Inflammatory macrophage (primary cell): ENCODE results near the gene ACOT6.
"Not testable (repeated sequence)": the region's sequence is repeated elsewhere in the genome, so short reads cannot be mapped to it uniquely, and the experiment has no call there.

Source experiments
- DNase-seq, 2 donors: peaks; one replicate each; pipeline ENCODE4 v3.0.0-alpha.2; 2020 to 2022
- total RNA-seq, 18 experiments: gene quantifications; one replicate each; lab custom pipeline; 2026; ENCODE audit warnings: mixed read lengths in 6 of 18, inconsistent platforms in 2 of 18; lab: John Stamatoyannopoulos, UW

Gene ACOT6
- 0 to 0.10 (median 0) reads per million in 18 experiments for total RNA-seq

- peak; percentile 68 to 83 for DNase-seq
These were observed at the start of gene ACOT6 for GRCh38 chr14:73612339-73613045. ACOT6 (plus strand) TSS chr14:73612517; CDS start chr14:73612572, 55 bp downstream.

- peak; percentile 52 to 76 for DNase-seq
These were observed 49.6 kb upstream of the ACOT6 start for GRCh38 chr14:73562696-73563095.

GRCh38 chr14:73566431-73566830 is 45.9 kb upstream of the ACOT6 start:
- not testable (repeated sequence) for DNase-seq

GRCh38 chr14:73566935-73567334 is 45.4 kb upstream of the ACOT6 start:
- DNase-seq: not testable (repeated sequence)

- no peak for DNase-seq
These were observed 45.0 kb upstream of the ACOT6 start for GRCh38 chr14:73567358-73567757.

GRCh38 chr14:73567951-73568885 is 44.1 kb upstream of the ACOT6 start:
- peak in 1 of 2 donors; percentile 38 for DNase-seq

GRCh38 chr14:73568886-73569184 is 43.5 kb upstream of the ACOT6 start:
- not testable (repeated sequence) for DNase-seq

GRCh38 chr14:73569185-73569958 is 42.9 kb upstream of the ACOT6 start, which contains the start of gene ACOT2:
ACOT2 (plus strand) TSS chr14:73569213; CDS start chr14:73569241, 28 bp downstream.
- peak; percentile 88 to 92 for DNase-seq

GRCh38 chr14:73570913-73571312 is 41.4 kb upstream of the ACOT6 start:
- peak; percentile 14 to 47 for DNase-seq

- DNase-seq: not testable (repeated sequence)
These were observed 39.3 kb upstream of the ACOT6 start for GRCh38 chr14:73573034-73573433.

GRCh38 chr14:73573740-73574139 is 38.6 kb upstream of the ACOT6 start:
- DNase-seq: not testable (repeated sequence)

GRCh38 chr14:73574251-73574650 is 38.1 kb upstream of the ACOT6 start:
- peak; percentile 43 to 74 for DNase-seq

GRCh38 chr14:73576391-73576790 is 35.9 kb upstream of the ACOT6 start:
- DNase-seq: no peak

- DNase-seq: not testable (repeated sequence)
These were observed 35.1 kb upstream of the ACOT6 start for GRCh38 chr14:73577214-73577613.

GRCh38 chr14:73582102-73582979 is 30.0 kb upstream of the ACOT6 start:
- peak; percentile 62 to 74 for DNase-seq

- DNase-seq: no peak
These were observed 23.6 kb upstream of the ACOT6 start for GRCh38 chr14:73588695-73589094.

GRCh38 chr14:73589116-73589515 is 23.2 kb upstream of the ACOT6 start:
- DNase-seq: no peak

GRCh38 chr14:73590673-73591004 is 21.7 kb upstream of the ACOT6 start:
- not testable (repeated sequence) for DNase-seq

GRCh38 chr14:73591690-73592449 is 20.4 kb upstream of the ACOT6 start, which contains the start of gene ACOT4:
ACOT4 (plus strand) TSS chr14:73591873; CDS start chr14:73591960, 87 bp downstream.
- peak; percentile 40 to 72 for DNase-seq

- DNase-seq: no peak
These were observed 17.8 kb upstream of the ACOT6 start for GRCh38 chr14:73594491-73594890.

GRCh38 chr14:73599499-73599898 is 12.8 kb upstream of the ACOT6 start:
- no peak for DNase-seq
